ENCODE data around the gene SMAD6. TPM values are rescaled to one million over a fixed set of nuclear protein-coding genes. Genes with fewer than 3 reads are reported as not detected.

SMAD6 gene
- total and polyA plus RNA-seq, 10 of the 15 experiments (the other 5 are each of a cell fraction or from before 2014, with no cell fraction given), result under 0.01 to 0.10 (median 0.03) TPM; not detected in 7

DNA sequence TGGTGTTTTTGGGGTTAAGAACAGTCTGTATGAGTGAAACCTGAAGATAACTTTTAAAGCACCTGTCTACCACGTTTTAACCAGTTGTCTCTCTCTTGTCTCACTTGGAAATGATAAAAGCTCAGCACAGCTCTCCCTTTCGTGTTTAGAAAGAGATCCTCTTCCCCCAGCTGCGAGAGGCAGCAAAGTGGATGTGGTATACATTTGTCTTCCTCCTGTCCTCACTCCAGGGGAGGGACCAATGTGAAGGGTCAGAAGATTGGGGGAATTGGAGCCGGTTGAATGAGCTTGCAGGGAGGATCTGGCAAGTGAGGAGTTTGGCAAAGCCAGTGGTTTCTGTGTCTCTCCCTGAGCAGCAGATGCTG lies 14.6 kb downstream of the SMAD6 start:
- ChIA-PET POLR2A (no interaction called here), RAD21 (ENCODE audit: unreplicated experiment) (no interaction called here), SMC1A (ENCODE audit: uncharacterized antibody, unreplicated experiment) (no interaction called here), CTCF (no interaction called here)
- intact Hi-C loops (cut with micrococcal nuclease; ENCODE audit: unreplicated experiment) (no loop called here), in situ Hi-C loops (cut with MboI) (no loop called here)
- Histone ChIP-seq H3K4me1 (ENCODE audit: control insufficient read depth, insufficient read depth, low read length) (peaks cover 16% of the 10 kb centered on the region), H3K4me2 (ENCODE audit: control insufficient read depth, insufficient read depth) (no peak overlapping the region), H3K4me3 (no peak overlapping the region), H2AFZ (ENCODE audit: control insufficient read depth, low read depth, low read length) (no peak overlapping the region), H3K9ac (ENCODE audit: control insufficient read depth, insufficient read depth, low read length) (no peak overlapping the region), H3K27me3 (replicated peaks in 1 of 2; ENCODE audit: control insufficient read depth in 2 of 2, insufficient read depth in 2 of 2, low read length in 1 of 2) (peaks cover 0 to 1% of the 10 kb centered on the region in 2 experiments; a peak in 2 of 4 replicates), H3K27ac (ENCODE audit: control insufficient read depth, insufficient read depth) (no peak overlapping the region), H3K79me2 (ENCODE audit: control insufficient read depth, insufficient read depth, low read length) (no peaks in the 10 kb centered on the region), H3K9me3 (replicated peaks; ENCODE audit: control insufficient read depth, insufficient read depth, low read length) (no peaks in the 10 kb centered on the region), H4K20me1 (ENCODE audit: control insufficient read depth, insufficient read depth) (no peaks in the 10 kb centered on the region), H3K36me3 (ENCODE audit: control insufficient read depth in 2 of 2, insufficient read depth in 2 of 2, low read length in 1 of 2) (no peaks in the 10 kb centered on the region)
- no TSS peak for BruUV-seq (replicated peaks)
- ATAC-seq (no peak), DNase-seq (ENCODE audit: low read depth, low spot score) (no peak), FAIRE-seq (no peak)
- 15% methylated on average over 4 of the region's 4 CpGs for WGBS (ENCODE audit: insufficient coverage, insufficient replicate concordance, low lambda C conversion rate, missing lambda C conversion rate)
- TF ChIP-seq SIN3A (IDR thresholded peaks at IDR 0.05; ENCODE audit: low read depth, low read length) (no peak), SPI1 (IDR thresholded peaks at IDR 0.05; ENCODE audit: borderline replicate concordance, insufficient read depth, low read depth, low read length) (no peak), RCOR1 (conservative IDR thresholded peaks at IDR 0.05; ENCODE audit: low read depth, low read length) (no peak), ZZZ3 (IDR thresholded peaks at IDR 0.05; ENCODE audit: control insufficient read depth, insufficient read length, low read depth) (no peak), SMC3 (IDR thresholded peaks at IDR 0.05; ENCODE audit: borderline replicate concordance, low read length) (no peak), GABPA (IDR thresholded peaks at IDR 0.05; ENCODE audit: low read depth) (no peak), FOXM1 (IDR thresholded peaks at IDR 0.05; ENCODE audit: low read depth, low read length) (no peak), SREBF2 (IDR thresholded peaks at IDR 0.05; ENCODE audit: low read length) (no peak), IKZF1 (conservative IDR thresholded peaks at IDR 0.05) (no peak), CREM (IDR thresholded peaks at IDR 0.05; ENCODE audit: low read depth) (no peak), RUNX3 (IDR thresholded peaks at IDR 0.05; ENCODE audit: low read length) (no peak), STAT3 (IDR thresholded peaks at IDR 0.05; ENCODE audit: low read depth, low read length) (no peak), EED (IDR thresholded peaks at IDR 0.05; ENCODE audit: low read depth) (no peak)
- TF ChIP-seq, protein P1, sequence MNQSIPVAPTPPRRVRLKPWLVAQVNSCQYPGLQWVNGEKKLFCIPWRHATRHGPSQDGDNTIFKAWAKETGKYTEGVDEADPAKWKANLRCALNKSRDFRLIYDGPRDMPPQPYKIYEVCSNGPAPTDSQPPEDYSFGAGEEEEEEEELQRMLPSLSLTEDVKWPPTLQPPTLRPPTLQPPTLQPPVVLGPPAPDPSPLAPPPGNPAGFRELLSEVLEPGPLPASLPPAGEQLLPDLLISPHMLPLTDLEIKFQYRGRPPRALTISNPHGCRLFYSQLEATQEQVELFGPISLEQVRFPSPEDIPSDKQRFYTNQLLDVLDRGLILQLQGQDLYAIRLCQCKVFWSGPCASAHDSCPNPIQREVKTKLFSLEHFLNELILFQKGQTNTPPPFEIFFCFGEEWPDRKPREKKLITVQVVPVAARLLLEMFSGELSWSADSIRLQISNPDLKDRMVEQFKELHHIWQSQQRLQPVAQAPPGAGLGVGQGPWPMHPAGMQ (IDR thresholded peaks at IDR 0.05; ENCODE audit: borderline replicate concordance), result no peak
- TF ChIP-seq, protein P2, sequence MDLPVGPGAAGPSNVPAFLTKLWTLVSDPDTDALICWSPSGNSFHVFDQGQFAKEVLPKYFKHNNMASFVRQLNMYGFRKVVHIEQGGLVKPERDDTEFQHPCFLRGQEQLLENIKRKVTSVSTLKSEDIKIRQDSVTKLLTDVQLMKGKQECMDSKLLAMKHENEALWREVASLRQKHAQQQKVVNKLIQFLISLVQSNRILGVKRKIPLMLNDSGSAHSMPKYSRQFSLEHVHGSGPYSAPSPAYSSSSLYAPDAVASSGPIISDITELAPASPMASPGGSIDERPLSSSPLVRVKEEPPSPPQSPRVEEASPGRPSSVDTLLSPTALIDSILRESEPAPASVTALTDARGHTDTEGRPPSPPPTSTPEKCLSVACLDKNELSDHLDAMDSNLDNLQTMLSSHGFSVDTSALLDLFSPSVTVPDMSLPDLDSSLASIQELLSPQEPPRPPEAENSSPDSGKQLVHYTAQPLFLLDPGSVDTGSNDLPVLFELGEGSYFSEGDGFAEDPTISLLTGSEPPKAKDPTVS (IDR thresholded peaks at IDR 0.05; ENCODE audit: low read depth, low read length), result no peak
- TF ChIP-seq, protein P3, sequence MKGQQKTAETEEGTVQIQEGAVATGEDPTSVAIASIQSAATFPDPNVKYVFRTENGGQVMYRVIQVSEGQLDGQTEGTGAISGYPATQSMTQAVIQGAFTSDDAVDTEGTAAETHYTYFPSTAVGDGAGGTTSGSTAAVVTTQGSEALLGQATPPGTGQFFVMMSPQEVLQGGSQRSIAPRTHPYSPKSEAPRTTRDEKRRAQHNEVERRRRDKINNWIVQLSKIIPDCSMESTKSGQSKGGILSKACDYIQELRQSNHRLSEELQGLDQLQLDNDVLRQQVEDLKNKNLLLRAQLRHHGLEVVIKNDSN (IDR thresholded peaks at IDR 0.05; ENCODE audit: borderline replicate concordance, extremely low read length, insufficient read depth, low read depth, low read length), result no peak
- TF ChIP-seq, protein P4, sequence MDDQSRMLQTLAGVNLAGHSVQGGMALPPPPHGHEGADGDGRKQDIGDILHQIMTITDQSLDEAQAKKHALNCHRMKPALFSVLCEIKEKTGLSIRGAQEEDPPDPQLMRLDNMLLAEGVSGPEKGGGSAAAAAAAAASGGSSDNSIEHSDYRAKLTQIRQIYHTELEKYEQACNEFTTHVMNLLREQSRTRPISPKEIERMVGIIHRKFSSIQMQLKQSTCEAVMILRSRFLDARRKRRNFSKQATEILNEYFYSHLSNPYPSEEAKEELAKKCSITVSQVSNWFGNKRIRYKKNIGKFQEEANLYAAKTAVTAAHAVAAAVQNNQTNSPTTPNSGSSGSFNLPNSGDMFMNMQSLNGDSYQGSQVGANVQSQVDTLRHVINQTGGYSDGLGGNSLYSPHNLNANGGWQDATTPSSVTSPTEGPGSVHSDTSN (IDR thresholded peaks at IDR 0.05; ENCODE audit: insufficient replicate concordance, low read depth, low read length), result no peak
- TF ChIP-seq, protein P5, sequence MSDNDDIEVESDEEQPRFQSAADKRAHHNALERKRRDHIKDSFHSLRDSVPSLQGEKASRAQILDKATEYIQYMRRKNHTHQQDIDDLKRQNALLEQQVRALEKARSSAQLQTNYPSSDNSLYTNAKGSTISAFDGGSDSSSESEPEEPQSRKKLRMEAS (IDR thresholded peaks at IDR 0.05; ENCODE audit: low read depth, low read length), result no peak
- TF ChIP-seq, protein P6, sequence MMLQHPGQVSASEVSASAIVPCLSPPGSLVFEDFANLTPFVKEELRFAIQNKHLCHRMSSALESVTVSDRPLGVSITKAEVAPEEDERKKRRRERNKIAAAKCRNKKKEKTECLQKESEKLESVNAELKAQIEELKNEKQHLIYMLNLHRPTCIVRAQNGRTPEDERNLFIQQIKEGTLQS (IDR thresholded peaks at IDR 0.05; ENCODE audit: borderline replicate concordance, extremely low read depth, low read depth, low read length), result no peak

Data from GM12878 (cell line).